K562 (cell line): ENCODE data around the gene DCLK2. TPM values are rescaled to one million over a fixed set of nuclear protein-coding genes. Genes with fewer than 3 reads are reported as not detected.

Source experiments
- ATAC-seq: fragments of 200-7000 bp; cut with Tn5 transposase; 3 replicates; pipeline ENCODE4 v1.9.1; 2020; ENCODE audit warnings: moderate library complexity
- BruUV-seq: library from RNA; stranded (reverse); fragments of 400-500 nt; replicated peaks from 2 replicates; lab custom pipeline; 2021; lab: Mats Ljungman, UMichigan
- CTCF ChIA-PET: fragments of 300-600 bp; formaldehyde crosslinking; extraction: SDS; loops from one replicate; lab custom pipeline; 2021; ENCODE audit warnings: low intra/inter-chr PET ratio; lab: Yijun Ruan, JAX
- POLR2A ChIA-PET: fragments of 300-600, 350-650 bp; sonication (Branson Sonifier 250); formaldehyde crosslinking; extraction: SDS; loops from one replicate; lab custom pipeline; 2021; ENCODE audit warnings: antibody characterized with exemption, inconsistent platforms; lab: Yijun Ruan, JAX
- DNase-seq, 4 experiments: peaks; one replicate each; pipeline versions ENCODE4 v3.0.0 to v3.0.0-alpha.2; 2011 to 2018; ENCODE audit warnings: low spot score in 3 of 4, mixed read lengths in 3 of 4; ENCODE audit errors: extremely low read depth in 1 of 4
- FAIRE-seq: peaks from 2 replicates; lab custom pipeline; 2011; peaks lifted over from hg19 to GRCh38; lab: Jason Lieb, UNC
- H2AFZ ChIP-seq: 2 replicates; pipeline ENCODE4 v1.6.0; 2011; ENCODE audit warnings: low read depth, low read length, control low read depth, inconsistent platforms
- H3K27ac ChIP-seq: fragments of 200-600 bp; 3 replicates; pipeline ENCODE4 v1.8.0; 2011; ENCODE audit warnings: low read depth, mild to moderate bottlenecking, control low read depth, inconsistent platforms, low read length, moderate library complexity, mixed read lengths; ENCODE audit errors: extremely low read depth
- H3K27me3 ChIP-seq, 2 experiments: fragments of 300-600 bp in 1 of 2; 2 replicates in 1 of 2; 3 replicates in 1 of 2; pipeline versions ENCODE4 v1.6.0 to v1.8.0; 2011; ENCODE audit warnings: inconsistent platforms in 2 of 2, low read length in 2 of 2, mild to moderate bottlenecking in 1 of 2, mixed read lengths in 1 of 2, moderate library complexity in 1 of 2; ENCODE audit not compliant: control insufficient read depth in 2 of 2, insufficient read depth in 2 of 2
- H3K36me3 ChIP-seq: fragments of 300-600 bp; 3 replicates; pipeline ENCODE4 v1.8.0; 2011; ENCODE audit warnings: mild to moderate bottlenecking, low read length, inconsistent platforms; ENCODE audit not compliant: control insufficient read depth, insufficient read depth
- H3K4me1 ChIP-seq, 2 experiments: fragments of 200-600 bp in 1 of 2; replicated peaks in 1 of 2; 2 replicates in 1 of 2; 3 replicates in 1 of 2; pipeline versions ENCODE4 v1.5.1 to v1.8.0; 2011; ENCODE audit warnings: inconsistent platforms in 2 of 2, low read length in 2 of 2, mild to moderate bottlenecking in 1 of 2, mixed read lengths in 1 of 2, moderate library complexity in 1 of 2; ENCODE audit not compliant: control insufficient read depth in 2 of 2, insufficient read depth in 2 of 2
- H3K4me2 ChIP-seq: 2 replicates; pipeline ENCODE4 v1.6.1; 2011; ENCODE audit warnings: low read length, control low read depth, inconsistent platforms, mixed read lengths; ENCODE audit not compliant: insufficient read depth
- H3K4me3 ChIP-seq: fragments of 200-600 bp; sonication (generic), shearing (Covaris generic); 2 replicates; pipeline ENCODE4 v1.5.1; 2016; ENCODE audit warnings: control low read depth, inconsistent platforms
- H3K79me2 ChIP-seq: fragments of 200-600 bp; 3 replicates; pipeline ENCODE4 v1.8.0; 2011; ENCODE audit warnings: low read length, inconsistent platforms; ENCODE audit not compliant: control insufficient read depth, insufficient read depth
- H3K9ac ChIP-seq, 2 experiments: 2 replicates each; pipeline versions ENCODE4 v1.6.0 to v1.6.1; 2011; ENCODE audit warnings: low read depth in 2 of 2, low read length in 2 of 2, control low read depth in 1 of 2, inconsistent platforms in 1 of 2, mild to moderate bottlenecking in 1 of 2, mixed read lengths in 1 of 2; ENCODE audit not compliant: insufficient read depth in 1 of 2
- H3K9me1 ChIP-seq: one replicate; pipeline ENCODE4 v1.6.0; 2011; ENCODE audit warnings: inconsistent platforms, mild to moderate bottlenecking, low read length, moderate library complexity; ENCODE audit not compliant: control insufficient read depth, insufficient read depth
- H3K9me3 ChIP-seq: replicated peaks from 2 replicates; pipeline ENCODE4 v1.5.1; 2011; ENCODE audit warnings: low read depth, low read length, inconsistent platforms; ENCODE audit not compliant: control insufficient read depth, insufficient read depth
- H4K20me1 ChIP-seq: replicated peaks from 2 replicates; pipeline ENCODE4 v1.6.1; 2011; ENCODE audit warnings: low read length, inconsistent platforms, mixed read lengths; ENCODE audit not compliant: control insufficient read depth, insufficient read depth
- HDAC2 ChIP-seq: fragments of 450-650 bp; IDR thresholded peaks from 2 replicates; pipeline ENCODE4 v1.6.1; 2016; ENCODE audit warnings: mild to moderate bottlenecking
- HINFP ChIP-seq: fragments of 450-650 bp; conservative IDR thresholded peaks from 2 replicates; pipeline ENCODE4 v1.6.1; 2016; ENCODE audit warnings: missing genetic modification characterization, low read depth, mild to moderate bottlenecking, control low read depth, missing compliant biosample characterization
- MECOM ChIP-seq: fragments of 250-450 bp; sonication (Bioruptor Pico); IDR thresholded peaks from 2 replicates; pipeline ENCODE4 v1.8.0; 2022; ENCODE audit warnings: inconsistent platforms
- ZNF232 ChIP-seq: sonication (generic); formaldehyde crosslinking; IDR thresholded peaks from 2 replicates; pipeline ENCODE4 v1.8.0; 2022; ENCODE audit warnings: mild to moderate bottlenecking, missing genetic modification reagents
- ZNF449 ChIP-seq: fragments of 250-450 bp; sonication (Bioruptor Pico); IDR thresholded peaks from 2 replicates; pipeline ENCODE4 v1.8.0; 2022; ENCODE audit warnings: moderate library complexity, mild to moderate bottlenecking, inconsistent platforms
- WGBS: fragments of 100-300 bp; shearing (Covaris generic); methylation state at CpG from one replicate; pipeline ENCODE4 v1.1.6; 2016; ENCODE audit warnings: low coverage, mixed read lengths; ENCODE audit not compliant: insufficient coverage; ENCODE audit errors: missing lambda C conversion rate; 5-methylcytosine and 5-hydroxymethylcytosine counted together
- in situ Hi-C: fragments of 300-500 bp; cut with MboI; formaldehyde crosslinking; loops from 4 replicates; pipeline ENCODE4 v1.15.0; 2018; ENCODE audit warnings: inconsistent platforms, mixed read lengths
- intact Hi-C: fragments of 100-400 bp; cut with micrococcal nuclease; formaldehyde crosslinking; loops from 2 replicates; pipeline ENCODE4 v1.14.2; 2022
- polyA plus RNA-seq, 8 experiments: library from polyadenylated mRNA; depleted of rRNA in 4 of 8; stranded (reverse) in 5 of 8; unstranded in 3 of 8; fragments of >200 nt; fragmentation: Nextera tagmentation in 2 of 8; fragmentation: Illumina TruSeq in 1 of 8; extraction: Ambion mirVana in 2 of 8; extraction: Trizol in 1 of 8; gene quantifications; 2 replicates each; pipeline versions ENCODE4 v1.2.1 to v1.2.3, GENCODE V29; 2011 to 2014; ENCODE audit warnings: inconsistent platforms in 1 of 8, missing spikeins in 1 of 8
- total RNA-seq, 7 experiments: library from RNA; depleted of rRNA in 6 of 7; stranded (reverse); fragments of >200 nt in 6 of 7; fragmentation: Illumina TruSeq in 2 of 7; extraction: Trizol in 2 of 7; gene quantifications; 2 replicates each; pipeline versions ENCODE4 v1.2.1 to v1.2.3, GENCODE V29; 2011 to 2021; ENCODE audit warnings: low replicate concordance in 1 of 7

DCLK2 gene
- total and polyA plus RNA-seq, 9 of the 15 experiments (the other 6 are each of a cell fraction or from before 2014, with no cell fraction given) = not detected

GRCh38 chr4:150126864-150127203 lies 48.6 kb downstream of the DCLK2 start:
- FAIRE-seq (no peak), ATAC-seq (no peak), DNase-seq (no peak)
- no peak overlapping the region for H3K9ac ChIP-seq
- 0 out of 2 replicates have a peak, but pooled peaks cover 3% of the 10 kb centered on the region for H4K20me1 ChIP-seq
- H3K36me3 ChIP-seq = no peaks in the 10 kb centered on the region
- no peak overlapping the region for H3K4me2 ChIP-seq
- H3K27me3 ChIP-seq = no peaks in the 10 kb centered on the region; a peak in 2 of 5 replicates
- no peak overlapping the region for H3K4me3 ChIP-seq
- BruUV-seq = no TSS peak
- in situ Hi-C loops (no loop called here), intact Hi-C loops (no loop called here)
- H3K9me3 ChIP-seq = no peaks in the 10 kb centered on the region
- H3K79me2 ChIP-seq = no peaks in the 10 kb centered on the region
- no peaks in the 10 kb centered on the region for H3K9me1 ChIP-seq
- POLR2A ChIA-PET = no interaction called here
- H3K4me1 ChIP-seq = no peaks in the 10 kb centered on the region; a peak in 1 of 5 replicates
- CTCF ChIA-PET = no interaction called here
- no peak overlapping the region for H2AFZ ChIP-seq
- no peak overlapping the region for H3K27ac ChIP-seq
- WGBS = 0% methylated on average over 1 of the region's 1 CpG
- TF ChIP-seq HINFP = no peak
- no peak for TF ChIP-seq MECOM (CRISPR knock-in tag)
- no peak for TF ChIP-seq ZNF449 (CRISPR knock-in tag)
- no peak for TF ChIP-seq HDAC2
- no peak for TF ChIP-seq ZNF232
